MM.1S (cell line): ENCODE results near the gene GSE1.

Source experiments
- DNase-seq: peaks from one replicate; pipeline ENCODE4 v3.0.0-alpha.2; 2015
- H2AFZ ChIP-seq: fragments of 300-600 bp; sonication (generic); 2 replicates; pipeline ENCODE4 v1.6.0; 2016; ENCODE audit warnings: antibody characterized with exemption, low read length
- H3F3A ChIP-seq: fragments of 300-600 bp; sonication (generic); 2 replicates; pipeline ENCODE4 v1.6.1; 2016; ENCODE audit warnings: mild to moderate bottlenecking, antibody characterized with exemption, low read length, moderate library complexity, mixed read lengths; ENCODE audit not compliant: insufficient read depth
- H3K27ac ChIP-seq: fragments of 300-600 bp; sonication (generic); 2 replicates; pipeline ENCODE4 v1.5.1; 2016; ENCODE audit warnings: mild to moderate bottlenecking, low read length
- H3K27me3 ChIP-seq: fragments of 300-600 bp; sonication (generic); replicated peaks from 2 replicates; pipeline ENCODE4 v1.6.0; 2016; ENCODE audit warnings: low read length; ENCODE audit not compliant: insufficient read depth
- H3K36me3 ChIP-seq: fragments of 300-600 bp; sonication (generic); replicated peaks from 2 replicates; pipeline ENCODE4 v1.6.1; 2016; ENCODE audit warnings: mild to moderate bottlenecking, low read length, mixed read lengths; ENCODE audit not compliant: insufficient read depth
- H3K4me1 ChIP-seq: fragments of 300-600 bp; sonication (generic); 2 replicates; pipeline ENCODE4 v1.6.1; 2016; ENCODE audit warnings: low read length, mixed read lengths
- H3K4me2 ChIP-seq: fragments of 300-600 bp; sonication (generic); 2 replicates; pipeline ENCODE4 v1.6.0; 2016; ENCODE audit warnings: low read depth, low read length
- H3K4me3 ChIP-seq: fragments of 300-600 bp; sonication (generic); 2 replicates; pipeline ENCODE4 v1.5.1; 2016; ENCODE audit warnings: low read length, mixed read lengths
- H3K79me2 ChIP-seq: fragments of 300-600 bp; sonication (generic); 2 replicates; pipeline ENCODE4 v1.6.1; 2016; ENCODE audit warnings: mixed run types, low read length, mixed read lengths
- H3K9ac ChIP-seq: fragments of 300-600 bp; sonication (generic); 2 replicates; pipeline ENCODE4 v1.6.1; 2016; ENCODE audit warnings: low read length, mixed read lengths
- H3K9me2 ChIP-seq: fragments of 300-600 bp; sonication (generic); replicated peaks from 2 replicates; pipeline ENCODE4 v1.6.1; 2016; ENCODE audit warnings: mild to moderate bottlenecking, low read length, mixed read lengths; ENCODE audit not compliant: insufficient read depth
- H3K9me3 ChIP-seq: fragments of 300-600 bp; sonication (generic); replicated peaks from 2 replicates; pipeline ENCODE4 v1.6.1; 2016; ENCODE audit warnings: mild to moderate bottlenecking, low read length, mixed read lengths; ENCODE audit not compliant: insufficient read depth
- H4K20me1 ChIP-seq: fragments of 300-600 bp; sonication (generic); 2 replicates; pipeline ENCODE4 v1.6.1; 2016; ENCODE audit warnings: mild to moderate bottlenecking, low read length, moderate library complexity, mixed read lengths; ENCODE audit not compliant: insufficient read depth
- EZH2 ChIP-seq: fragments of 300-600 bp; sonication (generic); optimal IDR thresholded peaks from 2 replicates; pipeline ENCODE3; 2017; ENCODE audit warnings: low read depth, mild to moderate bottlenecking, antibody characterized with exemption, low read length, mixed read lengths
- EZH2phosphoT487 ChIP-seq: fragments of 300-600 bp; sonication (generic); IDR thresholded peaks from 2 replicates; pipeline ENCODE4 v1.6.1; 2018; ENCODE audit warnings: antibody characterized with exemption, low read length
- TF ChIP-seq, protein P1 (sequence below): fragments of 300-600 bp; sonication (generic); IDR thresholded peaks from 2 replicates; pipeline ENCODE4 v1.5.1; 2016; ENCODE audit warnings: antibody characterized with exemption, low read length, mixed read lengths

Gene GSE1

DNA sequence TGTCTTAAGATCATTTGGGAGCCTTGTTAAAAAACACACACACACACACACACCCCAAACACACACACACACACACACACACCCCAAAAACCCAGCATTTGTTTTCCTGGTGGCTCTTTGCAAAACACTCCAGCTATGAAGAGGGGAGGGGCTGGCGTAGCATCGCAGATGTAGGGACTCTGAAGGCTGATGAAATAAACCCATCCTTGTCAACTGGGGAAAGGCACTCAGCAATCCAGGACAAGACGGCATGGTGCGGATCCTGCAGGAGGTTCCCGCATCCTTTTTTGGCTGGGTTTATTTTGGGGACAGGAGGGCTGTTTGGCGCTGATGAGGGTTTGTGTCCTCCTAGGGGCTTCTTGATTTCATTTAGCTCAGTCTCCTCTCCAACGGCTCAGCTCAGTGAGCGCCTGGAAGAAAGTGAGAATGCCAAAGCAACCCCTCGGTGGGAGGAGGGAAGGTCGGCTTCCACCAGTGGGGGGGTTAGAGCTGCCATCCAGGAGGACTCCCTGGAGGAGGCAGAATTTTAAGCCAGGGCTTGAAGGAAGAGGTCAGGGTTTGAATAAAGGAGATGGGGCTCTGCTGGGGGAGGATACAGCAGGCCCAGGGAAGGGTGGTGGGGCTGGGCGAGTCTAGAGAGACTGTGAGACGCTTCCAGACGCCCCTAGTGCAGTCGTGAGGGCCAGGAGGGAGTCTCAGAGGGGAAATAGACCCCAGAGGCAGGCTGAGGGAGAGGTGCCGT is 12.4 kb upstream of the GSE1 start:
- Histone ChIP-seq H3F3A (no peaks in the 10 kb centered on the region), H3K36me3 (no peaks in the 10 kb centered on the region), H3K4me3 (no peak overlapping the region), H3K4me1 (no peaks in the 10 kb centered on the region), H3K9me3 (no peaks in the 10 kb centered on the region), H3K4me2 (no peak overlapping the region), H3K79me2 (peaks cover 14% of the 10 kb centered on the region; the same call in 1 of the 2 replicates), H3K27ac (no peak overlapping the region), H3K27me3 (no peaks in the 10 kb centered on the region), H3K9ac (no peak overlapping the region), H3K9me2 (no peaks in the 10 kb centered on the region), H2AFZ (no peak overlapping the region), H4K20me1 (no peaks in the 10 kb centered on the region)
- TF ChIP-seq, protein P1, sequence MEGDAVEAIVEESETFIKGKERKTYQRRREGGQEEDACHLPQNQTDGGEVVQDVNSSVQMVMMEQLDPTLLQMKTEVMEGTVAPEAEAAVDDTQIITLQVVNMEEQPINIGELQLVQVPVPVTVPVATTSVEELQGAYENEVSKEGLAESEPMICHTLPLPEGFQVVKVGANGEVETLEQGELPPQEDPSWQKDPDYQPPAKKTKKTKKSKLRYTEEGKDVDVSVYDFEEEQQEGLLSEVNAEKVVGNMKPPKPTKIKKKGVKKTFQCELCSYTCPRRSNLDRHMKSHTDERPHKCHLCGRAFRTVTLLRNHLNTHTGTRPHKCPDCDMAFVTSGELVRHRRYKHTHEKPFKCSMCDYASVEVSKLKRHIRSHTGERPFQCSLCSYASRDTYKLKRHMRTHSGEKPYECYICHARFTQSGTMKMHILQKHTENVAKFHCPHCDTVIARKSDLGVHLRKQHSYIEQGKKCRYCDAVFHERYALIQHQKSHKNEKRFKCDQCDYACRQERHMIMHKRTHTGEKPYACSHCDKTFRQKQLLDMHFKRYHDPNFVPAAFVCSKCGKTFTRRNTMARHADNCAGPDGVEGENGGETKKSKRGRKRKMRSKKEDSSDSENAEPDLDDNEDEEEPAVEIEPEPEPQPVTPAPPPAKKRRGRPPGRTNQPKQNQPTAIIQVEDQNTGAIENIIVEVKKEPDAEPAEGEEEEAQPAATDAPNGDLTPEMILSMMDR: no peak
- TF ChIP-seq EZH2phosphoT487 (no peak), EZH2 (no peak)
- no peak for DNase-seq

DNA sequence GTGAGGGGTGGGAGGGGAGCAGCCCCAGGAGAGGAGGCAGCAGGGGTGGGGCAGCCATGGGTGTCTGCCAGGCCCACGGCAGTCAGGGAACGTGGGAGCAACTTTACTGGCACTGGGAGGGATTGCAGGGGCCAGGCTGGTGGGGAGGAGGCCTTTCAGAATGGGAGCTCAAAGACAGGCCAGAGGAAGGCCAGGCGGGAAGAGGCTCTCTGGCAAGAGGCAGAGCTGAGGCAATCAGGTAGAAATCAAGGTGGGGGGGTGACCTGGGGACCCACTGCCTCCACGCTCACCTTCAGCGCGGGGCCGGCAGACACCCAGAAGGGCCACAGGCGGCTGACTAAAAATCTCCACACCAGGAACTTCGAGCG is 11.9 kb upstream of the GSE1 start:
- Histone ChIP-seq H3K79me2 (peaks cover 14% of the 10 kb centered on the region; the same call in 1 of the 2 replicates), H3K4me3 (no peak overlapping the region), H3K36me3 (no peaks in the 10 kb centered on the region), H3K9ac (no peak overlapping the region), H4K20me1 (no peaks in the 10 kb centered on the region), H3K27me3 (no peaks in the 10 kb centered on the region), H3K4me1 (no peaks in the 10 kb centered on the region), H3K27ac (no peak overlapping the region), H3K9me2 (no peaks in the 10 kb centered on the region), H2AFZ (no peak overlapping the region), H3K4me2 (no peak overlapping the region), H3K9me3 (no peaks in the 10 kb centered on the region), H3F3A (no peaks in the 10 kb centered on the region)
- TF ChIP-seq, protein P1: no peak
- TF ChIP-seq EZH2 (no peak), EZH2phosphoT487 (no peak)
- DNase-seq: no peak

DNA sequence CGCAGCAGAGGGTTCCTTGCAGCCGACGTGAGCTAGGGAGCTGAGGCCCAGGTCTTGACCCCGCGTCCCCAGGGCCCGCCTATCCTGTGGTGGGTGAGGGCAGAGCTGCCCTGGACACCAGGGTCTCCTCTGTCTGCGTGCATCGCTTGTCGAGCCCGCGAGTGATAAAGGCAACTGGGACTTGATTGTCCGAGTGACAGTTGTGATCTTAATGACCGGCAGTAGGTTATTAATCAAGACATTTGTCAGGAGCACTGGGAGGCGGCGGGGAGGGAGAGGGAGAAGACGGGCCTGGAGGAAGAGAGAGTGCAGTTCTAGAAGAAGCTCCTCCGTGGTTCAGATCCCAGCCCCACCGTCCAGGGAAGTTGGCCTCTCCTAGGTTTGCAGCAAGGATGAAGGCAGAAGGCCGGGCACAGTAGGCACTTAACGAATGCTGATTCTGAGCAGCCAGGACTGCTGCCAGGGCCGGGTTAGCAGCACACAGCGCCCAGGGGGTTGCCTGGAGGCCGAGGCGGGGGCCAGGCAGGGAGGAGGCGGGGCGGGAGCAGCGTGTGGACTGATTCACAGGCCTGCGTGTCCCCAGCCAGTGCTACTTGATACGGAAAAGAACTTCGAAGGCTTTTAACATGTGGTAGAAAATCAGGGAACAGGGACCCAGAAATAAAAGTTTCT is 11.3 kb upstream of the GSE1 start:
- Histone ChIP-seq H3K9me2 (no peaks in the 10 kb centered on the region), H3K27me3 (no peaks in the 10 kb centered on the region), H3K79me2 (peaks cover 14% of the 10 kb centered on the region; the same call in 1 of the 2 replicates), H3K27ac (no peak overlapping the region), H3K9ac (no peak overlapping the region), H3K4me3 (no peak overlapping the region), H3F3A (no peaks in the 10 kb centered on the region), H3K9me3 (no peaks in the 10 kb centered on the region), H3K36me3 (no peaks in the 10 kb centered on the region), H2AFZ (no peak overlapping the region), H4K20me1 (no peaks in the 10 kb centered on the region), H3K4me2 (no peak overlapping the region), H3K4me1 (no peaks in the 10 kb centered on the region)
- TF ChIP-seq EZH2 (no peak), EZH2phosphoT487 (no peak)
- TF ChIP-seq, protein P1: no peak
- DNase-seq: no peak
